HepG2 (cell line): ENCODE data around the gene ZNF138. TPM values are rescaled to one million over a fixed set of nuclear protein-coding genes. Genes with fewer than 3 reads are reported as not detected.

Experiments
- ATAC-seq: fragments of 200-7000 bp; cut with Tn5 transposase; 3 replicates; pipeline ENCODE4 v1.9.1; 2020; ENCODE audit warnings: mild to moderate bottlenecking, moderate library complexity
- BruUV-seq: library from RNA; stranded (reverse); fragments of 400-500 nt; replicated peaks from 2 replicates; lab custom pipeline; 2021; lab: Mats Ljungman, UMichigan
- CTCF ChIA-PET: fragments of 300-600 bp; formaldehyde crosslinking; extraction: SDS; loops from one replicate; lab custom pipeline; 2021; ENCODE audit warnings: low total read pairs, inconsistent platforms, low intra/inter-chr PET ratio; lab: Yijun Ruan, JAX
- POLR2A ChIA-PET: fragments of 350-600 bp; sonication (Branson Sonifier 250); formaldehyde crosslinking; loops from one replicate; lab custom pipeline; 2020; ENCODE audit warnings: antibody characterized with exemption, inconsistent platforms; lab: Yijun Ruan, JAX
- DNase-seq: peaks from one replicate; pipeline ENCODE4 v3.0.0-alpha.2; 2015; ENCODE audit warnings: low spot score
- FAIRE-seq: peaks from 3 replicates; lab custom pipeline; 2011; peaks lifted over from hg19 to GRCh38; lab: Jason Lieb, UNC
- H2AFZ ChIP-seq: one replicate; pipeline ENCODE4 v1.6.1; 2011; ENCODE audit warnings: low read length, inconsistent platforms
- H3K27ac ChIP-seq: fragments of 300-600 bp; 3 replicates; pipeline ENCODE4 v1.8.0; 2011; ENCODE audit warnings: mixed run types, mild to moderate bottlenecking, mixed read lengths, low read length, inconsistent platforms; ENCODE audit not compliant: insufficient read depth; ENCODE audit errors: extremely low read length
- H3K27me3 ChIP-seq, 2 experiments: fragments of 200-600 bp in 1 of 2; 2 replicates in 1 of 2; 3 replicates in 1 of 2; pipeline versions ENCODE4 v1.6.0 to v1.8.0; 2011; ENCODE audit warnings: low read length in 2 of 2, mild to moderate bottlenecking in 2 of 2, moderate library complexity in 2 of 2, inconsistent platforms in 1 of 2; ENCODE audit not compliant: insufficient read depth in 2 of 2, control insufficient read depth in 1 of 2
- H3K36me3 ChIP-seq, 2 experiments: fragments of 200-600 bp in 1 of 2; replicated peaks in 1 of 2; 2 replicates in 1 of 2; 3 replicates in 1 of 2; pipeline versions ENCODE4 v1.5.1 to v1.8.0; 2011; ENCODE audit warnings: low read length in 2 of 2, inconsistent platforms in 1 of 2; ENCODE audit not compliant: insufficient read depth in 2 of 2, control insufficient read depth in 1 of 2
- H3K4me1 ChIP-seq: 2 replicates; pipeline ENCODE4 v1.5.1; 2012; ENCODE audit warnings: low read length, inconsistent platforms; ENCODE audit not compliant: insufficient read depth
- H3K4me2 ChIP-seq: 2 replicates; pipeline ENCODE4 v1.6.0; 2011; ENCODE audit warnings: low read depth, low read length, inconsistent platforms
- H3K4me3 ChIP-seq, 3 experiments: fragments of 200-600 bp in 1 of 3; sonication (generic), shearing (Covaris generic) in 1 of 3; replicated peaks in 1 of 3; 2 replicates each; pipeline ENCODE4 v1.5.1; 2011 to 2016; ENCODE audit warnings: low read length in 3 of 3, inconsistent platforms in 2 of 3, low read depth in 2 of 3, mild to moderate bottlenecking in 2 of 3, control low read depth in 1 of 3, mixed read lengths in 1 of 3; ENCODE audit not compliant: insufficient read depth in 1 of 3
- H3K79me2 ChIP-seq: one replicate; pipeline ENCODE4 v1.6.1; 2011; ENCODE audit warnings: low read length, inconsistent platforms; ENCODE audit not compliant: insufficient read depth
- H3K9ac ChIP-seq: 2 replicates; pipeline ENCODE4 v1.6.0; 2011; ENCODE audit warnings: mild to moderate bottlenecking, low read depth, low read length, inconsistent platforms; ENCODE audit not compliant: insufficient read depth
- H3K9me3 ChIP-seq: 2 replicates; pipeline ENCODE4 v1.5.1; 2012; ENCODE audit warnings: mild to moderate bottlenecking, low read length
- H4K20me1 ChIP-seq: 2 replicates; pipeline ENCODE4 v1.6.0; 2011; ENCODE audit warnings: inconsistent platforms, mild to moderate bottlenecking, low read length, moderate library complexity; ENCODE audit not compliant: insufficient read depth
- ARID2 ChIP-seq: sonication (generic); formaldehyde crosslinking; IDR thresholded peaks from 2 replicates; pipeline ENCODE4 v1.8.1; 2022; ENCODE audit warnings: mild to moderate bottlenecking, missing genetic modification reagents, borderline replicate concordance
- ATAD3A ChIP-seq: sonication (generic); formaldehyde crosslinking; IDR thresholded peaks from 2 replicates; pipeline ENCODE4 v1.4.0; 2020; ENCODE audit warnings: missing genetic modification reagents
- CHCHD3 ChIP-seq: sonication (generic); formaldehyde crosslinking; IDR thresholded peaks from 2 replicates; pipeline ENCODE4 v1.8.0; 2022; ENCODE audit warnings: mild to moderate bottlenecking, missing genetic modification reagents, moderate library complexity
- HMG20B ChIP-seq: conservative IDR thresholded peaks from 2 replicates; pipeline ENCODE4 v1.6.1; 2016; ENCODE audit warnings: missing genetic modification reagents, missing compliant biosample characterization
- MBD4 ChIP-seq: IDR thresholded peaks from 2 replicates; pipeline ENCODE4 v1.6.1; 2012; ENCODE audit warnings: low read length, inconsistent platforms, borderline replicate concordance
- MXD4 ChIP-seq: IDR thresholded peaks from 2 replicates; pipeline ENCODE4 v1.6.1; 2016; ENCODE audit warnings: mild to moderate bottlenecking, missing biosample characterization, missing genetic modification reagents
- NAIF1 ChIP-seq: sonication (generic); formaldehyde crosslinking; IDR thresholded peaks from 2 replicates; pipeline ENCODE4 v1.5.0; 2020; ENCODE audit warnings: mild to moderate bottlenecking, missing genetic modification reagents, borderline replicate concordance
- NFIB ChIP-seq: sonication (generic); formaldehyde crosslinking; IDR thresholded peaks from 2 replicates; pipeline ENCODE4 v1.9.0; 2021; ENCODE audit warnings: missing genetic modification reagents, mild to moderate bottlenecking, borderline replicate concordance
- NR1H2 ChIP-seq: sonication (generic); formaldehyde crosslinking; IDR thresholded peaks from 2 replicates; pipeline ENCODE4 v1.8.1; 2022; ENCODE audit warnings: low read depth, missing genetic modification reagents, borderline replicate concordance
- SP140L ChIP-seq: sonication (generic); formaldehyde crosslinking; IDR thresholded peaks from 2 replicates; pipeline ENCODE4 v1.4.0; 2020; ENCODE audit warnings: missing genetic modification reagents, borderline replicate concordance
- SP2 ChIP-seq: sonication (generic); formaldehyde crosslinking; IDR thresholded peaks from 2 replicates; pipeline ENCODE4 v1.5.1; 2020; ENCODE audit warnings: mild to moderate bottlenecking, missing genetic modification reagents
- ZNF121 ChIP-seq: sonication (generic); formaldehyde crosslinking; IDR thresholded peaks from 2 replicates; pipeline ENCODE4 v1.5.0; 2020; ENCODE audit warnings: mild to moderate bottlenecking, missing genetic modification reagents
- ZNF776 ChIP-seq: sonication (generic); formaldehyde crosslinking; IDR thresholded peaks from 2 replicates; pipeline ENCODE4 v1.4.0; 2020; ENCODE audit warnings: mild to moderate bottlenecking, missing genetic modification reagents
- ZNF816 ChIP-seq: sonication (generic); formaldehyde crosslinking; IDR thresholded peaks from 2 replicates; pipeline ENCODE4 v1.8.0; 2022; ENCODE audit warnings: missing genetic modification reagents, mild to moderate bottlenecking, borderline replicate concordance
- ZNF83 ChIP-seq: sonication (generic); formaldehyde crosslinking; IDR thresholded peaks from 2 replicates; pipeline ENCODE4 v1.4.0; 2020; ENCODE audit warnings: missing genetic modification reagents, mild to moderate bottlenecking, borderline replicate concordance
- ZSCAN21 ChIP-seq: sonication (generic); formaldehyde crosslinking; IDR thresholded peaks from 2 replicates; pipeline ENCODE4 v1.8.0; 2022; ENCODE audit warnings: mild to moderate bottlenecking, missing genetic modification reagents, moderate library complexity, borderline replicate concordance
- WGBS: methylation state at CpG from one replicate; pipeline ENCODE4 v1.1.6; 2017; ENCODE audit warnings: low lambda C conversion rate; 5-methylcytosine and 5-hydroxymethylcytosine counted together
- in situ Hi-C: cut with HindIII; loops from 2 replicates; pipeline ENCODE4 v1.10.0; 2017; ENCODE audit warnings: low pct_unique_long_range_greater_than_20kb; ENCODE audit not compliant: extremely low pct_ligation_motif_present
- intact Hi-C: fragments of 100-400 bp; cut with micrococcal nuclease; formaldehyde crosslinking; loops from one replicate; pipeline ENCODE4 v1.10.0; 2022; ENCODE audit not compliant: unreplicated experiment
- polyA plus RNA-seq, 8 experiments: library from polyadenylated mRNA; depleted of rRNA in 3 of 8; stranded (reverse) in 7 of 8; unstranded in 1 of 8; fragments of >200 nt; fragmentation: Illumina TruSeq in 4 of 8; extraction: Trizol in 4 of 8; gene quantifications; 2 replicates each; pipeline versions ENCODE4 v1.2.1 to v1.2.3, GENCODE V29; 2011 to 2016; ENCODE audit warnings: low read depth in 4 of 8, missing spikeins in 1 of 8, mixed read lengths in 1 of 8; ENCODE audit not compliant: insufficient read depth in 1 of 8
- total RNA-seq, 5 experiments: library from RNA; depleted of rRNA; stranded (reverse); fragments of >200 nt; fragmentation: Illumina TruSeq; extraction: Trizol; gene quantifications; 2 replicates each; pipeline ENCODE4 v1.2.3, GENCODE V29; 2016; ENCODE audit warnings: low read depth in 1 of 5
- TF ChIP-seq, protein P1 (sequence below), 2 experiments: sonication (generic) in 1 of 2; formaldehyde crosslinking in 1 of 2; IDR thresholded peaks; 2 replicates each; pipeline versions ENCODE4 v1.6.1 to v1.9.0; 2014 to 2022; ENCODE audit warnings: antibody characterized with exemption in 1 of 2, borderline replicate concordance in 1 of 2, inconsistent platforms in 1 of 2, low read depth in 1 of 2, missing genetic modification reagents in 1 of 2

Gene ZNF138
- total and polyA plus RNA-seq, 2 of the 13 experiments (the other 11 are each of a cell fraction or from before 2014, with no cell fraction given): 2.7 to 5.8 TPM

DNA sequence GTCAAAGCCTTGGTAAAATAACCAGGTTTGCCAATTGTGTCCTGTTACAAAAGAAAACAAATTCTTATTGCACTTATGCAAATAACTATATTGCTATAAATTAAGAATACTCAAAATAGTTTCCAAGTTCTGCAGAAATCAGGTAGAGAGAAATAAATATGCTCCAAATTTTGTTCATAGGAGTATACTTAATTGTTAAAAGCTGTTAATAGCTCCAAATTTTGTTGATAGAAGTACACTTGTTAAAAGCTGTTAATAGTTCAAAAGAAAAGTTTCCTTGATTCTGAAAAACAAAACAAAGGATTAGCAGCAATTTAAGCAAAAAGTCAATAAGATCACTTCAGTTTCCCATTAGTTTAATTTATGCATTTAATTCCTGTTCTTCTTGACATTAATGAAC, 46.4 kb upstream of the ZNF138 start:
- no peak for FAIRE-seq
- BruUV-seq: no TSS peak

DNA sequence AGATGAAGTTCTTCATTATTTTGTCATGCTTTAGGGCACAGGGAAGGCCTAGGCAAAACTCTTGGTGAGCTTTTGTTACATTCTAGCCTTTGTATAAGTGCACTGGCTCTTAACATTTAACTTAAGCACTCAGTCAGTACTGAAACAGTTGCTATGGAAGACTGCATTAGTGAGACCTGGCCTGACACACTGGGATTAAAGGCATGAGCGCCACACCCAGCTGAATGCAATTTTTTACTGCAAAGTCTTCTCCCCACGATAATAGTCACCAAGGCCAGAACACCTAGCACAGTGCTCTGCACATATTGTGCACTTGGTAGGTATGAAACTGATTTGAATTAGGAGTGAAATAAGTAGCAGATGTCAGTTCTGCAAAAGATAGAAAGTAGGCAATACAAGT, 41.2 kb upstream of the ZNF138 start:
- Histone ChIP-seq H2AFZ (no peak overlapping the region), H3K27ac (no peak overlapping the region), H3K4me2 (no peak overlapping the region), H4K20me1 (no peaks in the 10 kb centered on the region), H3K9me3 (no peaks in the 10 kb centered on the region), H3K4me1 (no peaks in the 10 kb centered on the region), H3K27me3 (peaks cover 0 to 6% of the 10 kb centered on the region in 2 experiments; a peak in 1 of 5 replicates), H3K79me2 (no peaks in the 10 kb centered on the region), H3K4me3 (no peak overlapping the region), H3K9ac (no peak overlapping the region), H3K36me3 (no peaks in the 10 kb centered on the region)
- ChIA-PET CTCF (no interaction called here), POLR2A (no interaction called here)
- intact Hi-C loops: no loop called here
- ATAC-seq (no peak), DNase-seq (no peak), FAIRE-seq (no peak)
- in situ Hi-C loops: no loop called here
- 10% methylated on average over 2 of the region's 2 CpGs for WGBS
- BruUV-seq: no TSS peak
- TF ChIP-seq, protein P1, sequence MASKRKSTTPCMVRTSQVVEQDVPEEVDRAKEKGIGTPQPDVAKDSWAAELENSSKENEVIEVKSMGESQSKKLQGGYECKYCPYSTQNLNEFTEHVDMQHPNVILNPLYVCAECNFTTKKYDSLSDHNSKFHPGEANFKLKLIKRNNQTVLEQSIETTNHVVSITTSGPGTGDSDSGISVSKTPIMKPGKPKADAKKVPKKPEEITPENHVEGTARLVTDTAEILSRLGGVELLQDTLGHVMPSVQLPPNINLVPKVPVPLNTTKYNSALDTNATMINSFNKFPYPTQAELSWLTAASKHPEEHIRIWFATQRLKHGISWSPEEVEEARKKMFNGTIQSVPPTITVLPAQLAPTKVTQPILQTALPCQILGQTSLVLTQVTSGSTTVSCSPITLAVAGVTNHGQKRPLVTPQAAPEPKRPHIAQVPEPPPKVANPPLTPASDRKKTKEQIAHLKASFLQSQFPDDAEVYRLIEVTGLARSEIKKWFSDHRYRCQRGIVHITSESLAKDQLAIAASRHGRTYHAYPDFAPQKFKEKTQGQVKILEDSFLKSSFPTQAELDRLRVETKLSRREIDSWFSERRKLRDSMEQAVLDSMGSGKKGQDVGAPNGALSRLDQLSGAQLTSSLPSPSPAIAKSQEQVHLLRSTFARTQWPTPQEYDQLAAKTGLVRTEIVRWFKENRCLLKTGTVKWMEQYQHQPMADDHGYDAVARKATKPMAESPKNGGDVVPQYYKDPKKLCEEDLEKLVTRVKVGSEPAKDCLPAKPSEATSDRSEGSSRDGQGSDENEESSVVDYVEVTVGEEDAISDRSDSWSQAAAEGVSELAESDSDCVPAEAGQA (IDR thresholded peaks at IDR 0.05; ENCODE audit: low read depth): no peak
- TF ChIP-seq, protein P1 (CRISPR knock-in tag; IDR thresholded peaks at IDR 0.05; ENCODE audit: borderline replicate concordance): no peak
- TF ChIP-seq ATAD3A (CRISPR knock-in tag): no peak
- TF ChIP-seq SP2: no peak
- no peak for TF ChIP-seq NAIF1
- no peak for TF ChIP-seq ARID2 (CRISPR knock-in tag)
- no peak for TF ChIP-seq ZNF776 (CRISPR knock-in tag)
- TF ChIP-seq ZNF121 (CRISPR knock-in tag): no peak
- no peak for TF ChIP-seq MBD4
- no peak for TF ChIP-seq HMG20B (CRISPR knock-in tag)

More for the DNA sequence above, 46.4 kb upstream of the ZNF138 start:
- CTCF ChIA-PET: no interaction called here
- no peak for ATAC-seq
- DNase-seq: no peak
- Histone ChIP-seq H3K4me1 (no peaks in the 10 kb centered on the region), H4K20me1 (no peaks in the 10 kb centered on the region), H3K4me2 (no peak overlapping the region), H3K27ac (no peak overlapping the region), H3K4me3 (no peak overlapping the region), H3K9ac (no peak overlapping the region), H3K9me3 (no peaks in the 10 kb centered on the region), H2AFZ (no peak overlapping the region), H3K79me2 (no peaks in the 10 kb centered on the region), H3K27me3 (peaks cover 0 to 3% of the 10 kb centered on the region in 2 experiments; a peak in 1 of 5 replicates), H3K36me3 (no peaks in the 10 kb centered on the region)
- TF ChIP-seq MXD4 (no peak), ZSCAN21 (CRISPR knock-in tag) (no peak), ZNF83 (no peak), NFIB (no peak), SP140L (CRISPR knock-in tag) (no peak), NR1H2 (CRISPR knock-in tag) (no peak), ZNF816 (CRISPR knock-in tag) (no peak), CHCHD3 (CRISPR knock-in tag) (no peak)
- intact Hi-C loops (no loop called here), in situ Hi-C loops (no loop called here)
- POLR2A ChIA-PET: no interaction called here
